Measurements from ENCODE around the gene SOX6.
"Not testable (repeated sequence)": the region's sequence is repeated elsewhere in the genome, so short reads cannot be mapped to it uniquely, and the experiment has no call there.

SOX6 gene

DNA sequence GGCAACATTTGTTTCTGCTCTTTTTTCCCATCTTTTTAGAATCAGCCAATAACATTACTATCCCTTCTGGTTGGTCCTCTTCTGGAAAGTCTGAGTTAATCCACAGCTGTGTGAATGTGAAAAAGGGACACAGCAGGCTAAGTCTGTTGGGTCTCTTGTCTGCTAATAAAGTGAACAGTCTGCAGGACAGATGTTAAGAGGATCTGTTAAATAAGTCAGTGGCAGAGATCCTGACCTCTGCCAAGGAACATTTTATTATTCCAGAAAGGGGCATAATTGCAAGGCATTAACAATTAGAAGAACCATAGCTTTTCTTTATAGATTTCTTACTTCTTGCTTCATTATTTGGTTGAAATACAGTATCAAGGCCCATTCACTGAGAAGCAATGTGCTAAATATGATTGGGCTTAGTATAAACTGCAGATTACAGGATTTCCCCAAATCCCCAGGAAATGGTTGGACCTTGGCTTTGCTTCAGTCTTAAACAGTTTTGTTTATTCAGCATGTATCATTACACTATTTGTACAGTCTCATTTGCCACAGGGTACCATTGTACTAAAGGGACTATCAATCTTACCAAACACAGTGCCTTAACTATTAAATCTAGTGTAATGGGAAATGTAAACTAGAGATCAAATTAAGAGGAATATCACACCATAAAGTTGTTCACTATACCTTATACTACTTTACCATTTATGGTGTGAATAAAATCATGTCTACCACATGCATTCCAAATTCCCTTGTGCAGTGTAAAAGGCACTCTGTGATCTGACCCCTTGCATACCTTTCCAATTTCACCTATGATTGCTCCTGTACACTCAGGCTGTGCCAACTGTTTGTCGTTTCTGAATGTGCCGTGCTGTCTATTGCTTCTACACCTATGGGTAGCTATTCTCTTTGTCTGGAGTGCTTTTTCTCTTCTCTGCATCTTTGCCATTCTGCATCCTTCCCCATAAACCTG, 274.0 kb downstream of the SOX6 start:
- no peak overlapping the region for H3K9ac ChIP-seq (ENCODE audit: low read depth, low read length)

GRCh38 chr11:16081382-16082094, 274.8 kb downstream of the SOX6 start:
- no peak overlapping the region for H3K27ac ChIP-seq (ENCODE audit: low read length)
- no peak overlapping the region for H3K9ac ChIP-seq (ENCODE audit: low read depth, low read length)
- H3K9me3 ChIP-seq (ENCODE audit: insufficient read depth, low read depth, low read length) = no peaks in the 10 kb centered on the region
- no peaks in the 10 kb centered on the region for H3K36me3 ChIP-seq (ENCODE audit: insufficient read depth, low read depth, low read length)
- no peak overlapping the region for H3K4me3 ChIP-seq (ENCODE audit: low read length)
- H3K4me1 ChIP-seq (ENCODE audit: insufficient read depth, low read length) = no peaks in the 10 kb centered on the region
- no peaks in the 10 kb centered on the region for H3K27me3 ChIP-seq (ENCODE audit: insufficient read depth, low read length)

More for the DNA sequence above, 274.0 kb downstream of the SOX6 start:
- H3K9me3 ChIP-seq (ENCODE audit: insufficient read depth, low read depth, low read length) = no peaks in the 10 kb centered on the region
- no peaks in the 10 kb centered on the region for H3K27me3 ChIP-seq (ENCODE audit: insufficient read depth, low read length)
- H3K4me3 ChIP-seq (ENCODE audit: low read length) = no peak overlapping the region
- no peaks in the 10 kb centered on the region for H3K4me1 ChIP-seq (ENCODE audit: insufficient read depth, low read length)
- H3K36me3 ChIP-seq (ENCODE audit: insufficient read depth, low read depth, low read length) = no peaks in the 10 kb centered on the region
- H3K27ac ChIP-seq (ENCODE audit: low read length) = no peak overlapping the region

GRCh38 chr11:16080688-16081381, 275.5 kb downstream of the SOX6 start:
- Histone ChIP-seq H3K4me3 (ENCODE audit: low read length) (no peak overlapping the region), H3K27ac (ENCODE audit: low read length) (no peak overlapping the region), H3K27me3 (ENCODE audit: insufficient read depth, low read length) (no peaks in the 10 kb centered on the region), H3K4me1 (ENCODE audit: insufficient read depth, low read length) (no peaks in the 10 kb centered on the region), H3K36me3 (ENCODE audit: insufficient read depth, low read depth, low read length) (no peaks in the 10 kb centered on the region), H3K9ac (ENCODE audit: low read depth, low read length) (no peak overlapping the region), H3K9me3 (ENCODE audit: insufficient read depth, low read depth, low read length) (no peaks in the 10 kb centered on the region)

GRCh38 chr11:16078936-16079335, 277.4 kb downstream of the SOX6 start:
- no peak overlapping the region for H3K27ac ChIP-seq (ENCODE audit: low read length)
- H3K36me3 ChIP-seq (ENCODE audit: insufficient read depth, low read depth, low read length) = no peaks in the 10 kb centered on the region
- H3K9me3 ChIP-seq (ENCODE audit: insufficient read depth, low read depth, low read length) = no peaks in the 10 kb centered on the region
- H3K27me3 ChIP-seq (ENCODE audit: insufficient read depth, low read length) = no peaks in the 10 kb centered on the region
- no peak overlapping the region for H3K9ac ChIP-seq (ENCODE audit: low read depth, low read length)
- no peak overlapping the region for H3K4me3 ChIP-seq (ENCODE audit: low read length)
- no peaks in the 10 kb centered on the region for H3K4me1 ChIP-seq (ENCODE audit: insufficient read depth, low read length)

- Histone ChIP-seq H3K36me3 (ENCODE audit: insufficient read depth, low read depth, low read length) (no peaks in the 10 kb centered on the region), H3K9me3 (ENCODE audit: insufficient read depth, low read depth, low read length) (no peaks in the 10 kb centered on the region), H3K9ac (ENCODE audit: low read depth, low read length) (no peak overlapping the region), H3K4me3 (ENCODE audit: low read length) (no peak overlapping the region), H3K27ac (ENCODE audit: low read length) (no peak overlapping the region), H3K27me3 (ENCODE audit: insufficient read depth, low read length) (no peaks in the 10 kb centered on the region), H3K4me1 (ENCODE audit: insufficient read depth, low read length) (no peaks in the 10 kb centered on the region)
Measured at GRCh38 chr11:16070573-16070972, 285.8 kb downstream of the SOX6 start.

DNA sequence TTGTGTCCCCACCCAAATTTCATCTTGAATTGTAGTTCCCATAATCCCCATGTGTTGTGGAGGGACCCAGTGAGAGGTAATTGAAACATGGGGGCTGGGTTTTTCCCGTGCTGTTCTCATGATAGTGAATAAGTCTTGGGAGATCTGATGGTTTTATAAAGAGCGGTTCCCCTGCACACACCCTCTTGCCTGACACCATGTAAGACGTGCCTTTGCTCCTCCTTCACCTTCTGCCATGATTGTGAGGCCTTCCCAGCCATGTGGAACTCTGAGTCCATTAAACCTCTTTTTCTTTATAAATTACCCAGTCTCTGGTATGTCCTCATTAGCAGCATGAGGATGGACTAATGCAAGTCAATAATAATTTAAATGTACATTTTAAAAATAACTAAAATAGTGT, 289.1 kb downstream of the SOX6 start:
- H3K4me1 ChIP-seq (ENCODE audit: insufficient read depth, low read length) = not testable (repeated sequence)

DNA sequence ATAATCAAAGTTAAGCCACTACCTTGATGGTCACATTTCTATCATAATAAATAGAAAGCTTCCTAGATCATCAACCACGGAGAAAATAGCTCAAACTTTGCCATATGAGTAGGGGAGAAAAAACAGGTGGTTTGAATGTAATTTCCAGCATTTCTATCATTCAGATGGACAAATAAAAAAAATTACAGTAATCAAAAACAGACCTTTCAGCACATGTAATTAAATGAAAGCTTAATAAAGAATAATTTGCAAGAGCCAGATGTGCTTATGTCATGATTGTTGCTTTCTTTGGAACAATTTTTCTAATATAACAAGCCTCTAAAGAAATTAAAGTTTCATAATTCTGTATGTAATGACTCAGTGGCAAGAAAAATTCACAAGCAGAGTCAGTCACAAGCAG, 297.0 kb downstream of the SOX6 start:
- no peaks in the 10 kb centered on the region for H3K36me3 ChIP-seq (ENCODE audit: insufficient read depth, low read depth, low read length)
- H3K9me3 ChIP-seq (ENCODE audit: insufficient read depth, low read depth, low read length) = peaks cover 4% of the 10 kb centered on the region; the same call in 1 of the 2 replicates
- H3K27me3 ChIP-seq (ENCODE audit: insufficient read depth, low read length) = no peaks in the 10 kb centered on the region
- no peak overlapping the region for H3K9ac ChIP-seq (ENCODE audit: low read depth, low read length)
- no peak overlapping the region for H3K27ac ChIP-seq (ENCODE audit: low read length)
- no peaks in the 10 kb centered on the region for H3K4me1 ChIP-seq (ENCODE audit: insufficient read depth, low read length)
- no peak overlapping the region for H3K4me3 ChIP-seq (ENCODE audit: low read length)

More for the DNA sequence above, 289.1 kb downstream of the SOX6 start:
- not testable (repeated sequence) for H3K9ac ChIP-seq (ENCODE audit: low read depth, low read length); H3K4me3 ChIP-seq (ENCODE audit: low read length); H3K27me3 ChIP-seq (ENCODE audit: insufficient read depth, low read length); H3K9me3 ChIP-seq (ENCODE audit: insufficient read depth, low read depth, low read length); H3K27ac ChIP-seq (ENCODE audit: low read length); H3K36me3 ChIP-seq (ENCODE audit: insufficient read depth, low read depth, low read length)

GRCh38 chr11:16058671-16059070, 297.7 kb downstream of the SOX6 start:
- Histone ChIP-seq H3K36me3 (ENCODE audit: insufficient read depth, low read depth, low read length) (no peaks in the 10 kb centered on the region), H3K4me3 (ENCODE audit: low read length) (no peak overlapping the region), H3K9me3 (ENCODE audit: insufficient read depth, low read depth, low read length) (peaks cover 4% of the 10 kb centered on the region; the same call in 1 of the 2 replicates), H3K9ac (ENCODE audit: low read depth, low read length) (no peak overlapping the region), H3K27me3 (ENCODE audit: insufficient read depth, low read length) (no peaks in the 10 kb centered on the region), H3K4me1 (ENCODE audit: insufficient read depth, low read length) (no peaks in the 10 kb centered on the region), H3K27ac (ENCODE audit: low read length) (no peak overlapping the region)

GRCh38 chr11:16052750-16053149, 303.6 kb downstream of the SOX6 start:
- H3K9ac ChIP-seq (ENCODE audit: low read depth, low read length) = no peak overlapping the region
- H3K4me3 ChIP-seq (ENCODE audit: low read length) = no peak overlapping the region
- peaks cover 4% of the 10 kb centered on the region; the same call in 1 of the 2 replicates for H3K4me1 ChIP-seq (ENCODE audit: insufficient read depth, low read length)
- no peaks in the 10 kb centered on the region for H3K36me3 ChIP-seq (ENCODE audit: insufficient read depth, low read depth, low read length)
- no peak overlapping the region for H3K27ac ChIP-seq (ENCODE audit: low read length)
- no peaks in the 10 kb centered on the region for H3K9me3 ChIP-seq (ENCODE audit: insufficient read depth, low read depth, low read length)
- H3K27me3 ChIP-seq (ENCODE audit: insufficient read depth, low read length) = no peaks in the 10 kb centered on the region

GRCh38 chr11:16049611-16050010, 306.7 kb downstream of the SOX6 start:
- Histone ChIP-seq H3K27ac (ENCODE audit: low read length) (no peak overlapping the region), H3K36me3 (ENCODE audit: insufficient read depth, low read depth, low read length) (no peaks in the 10 kb centered on the region), H3K9ac (ENCODE audit: low read depth, low read length) (no peak overlapping the region), H3K9me3 (ENCODE audit: insufficient read depth, low read depth, low read length) (no peaks in the 10 kb centered on the region), H3K27me3 (ENCODE audit: insufficient read depth, low read length) (no peaks in the 10 kb centered on the region), H3K4me3 (ENCODE audit: low read length) (no peak overlapping the region), H3K4me1 (ENCODE audit: insufficient read depth, low read length) (peaks cover 18% of the 10 kb centered on the region; the same call in 1 of the 2 replicates)

DNA sequence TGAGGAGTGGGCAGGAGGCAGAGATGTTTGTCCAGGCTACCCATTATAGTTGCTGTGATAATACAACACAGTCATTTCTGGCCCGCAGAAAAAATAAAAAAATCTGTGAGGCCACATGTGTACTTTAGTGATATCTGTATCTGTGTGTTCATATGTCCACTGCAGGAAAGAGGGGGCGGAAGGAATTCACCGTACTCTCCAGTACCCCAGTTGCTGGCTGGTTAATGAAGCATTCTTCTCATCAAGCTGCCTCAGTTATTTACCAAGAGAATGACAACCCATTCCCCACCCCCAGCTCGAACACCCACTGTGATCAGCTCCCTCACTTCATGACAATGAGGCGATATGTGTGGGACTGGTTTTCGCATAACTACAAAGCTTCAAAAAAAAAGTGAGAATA, 309.3 kb downstream of the SOX6 start:
- Histone ChIP-seq H3K9me3 (ENCODE audit: insufficient read depth, low read depth, low read length) (no peaks in the 10 kb centered on the region), H3K9ac (ENCODE audit: low read depth, low read length) (no peak overlapping the region), H3K27ac (ENCODE audit: low read length) (no peak overlapping the region), H3K4me1 (ENCODE audit: insufficient read depth, low read length) (peaks cover 18% of the 10 kb centered on the region; the same call in 1 of the 2 replicates), H3K36me3 (ENCODE audit: insufficient read depth, low read depth, low read length) (no peaks in the 10 kb centered on the region), H3K4me3 (ENCODE audit: low read length) (peak overlapping the region; percentile 22; the same call in 1 of the 2 replicates), H3K27me3 (ENCODE audit: insufficient read depth, low read length) (no peaks in the 10 kb centered on the region)

All from iPS-20b (cell line).